Measurements from ENCODE around the gene AGAP1.
"Not testable (repeated sequence)": the region's sequence is repeated elsewhere in the genome, so short reads cannot be mapped to it uniquely, and the experiment has no call there.

The AGAP1 gene

DNA sequence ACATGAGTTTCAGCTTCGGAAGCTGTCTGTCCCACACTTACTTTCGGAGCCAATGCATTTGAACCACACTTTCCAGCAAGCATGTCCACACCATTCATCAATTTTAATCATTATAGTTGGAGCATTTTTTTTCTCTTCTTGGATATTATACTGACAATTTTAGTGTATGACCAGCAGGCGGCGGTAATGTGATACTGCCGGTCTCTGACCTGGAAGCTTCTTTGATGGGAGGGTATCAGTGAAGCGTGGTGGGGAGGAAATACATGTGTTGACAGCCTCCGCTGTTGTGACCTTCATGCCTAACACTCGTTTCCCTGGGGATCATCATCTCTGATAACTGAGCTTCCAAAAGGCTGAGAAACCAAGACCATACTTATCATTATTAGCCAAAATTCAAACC lies 442.6 kb downstream of the AGAP1 start:
- no peak for DNase-seq

DNA sequence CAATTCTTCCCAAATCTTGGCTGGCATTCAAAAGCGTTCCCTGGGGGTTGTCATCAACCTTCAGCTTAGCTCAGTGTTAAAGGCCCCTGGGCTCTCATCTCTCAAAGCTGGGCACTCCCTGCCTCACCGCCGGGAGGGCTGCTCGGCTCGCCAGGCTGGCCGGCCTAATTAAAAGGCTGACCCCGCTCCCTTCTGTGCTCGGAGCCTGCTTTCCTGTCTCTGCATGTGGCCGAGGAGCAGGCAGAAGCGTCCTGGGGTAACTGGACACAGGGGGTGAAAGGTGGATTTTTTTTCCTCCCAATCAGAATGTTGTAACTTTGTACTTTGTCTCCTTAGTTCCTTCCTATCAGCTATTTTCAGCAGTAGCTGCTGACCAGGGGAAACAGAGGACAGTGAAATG lies 443.2 kb downstream of the AGAP1 start:
- no peak for DNase-seq

DNA sequence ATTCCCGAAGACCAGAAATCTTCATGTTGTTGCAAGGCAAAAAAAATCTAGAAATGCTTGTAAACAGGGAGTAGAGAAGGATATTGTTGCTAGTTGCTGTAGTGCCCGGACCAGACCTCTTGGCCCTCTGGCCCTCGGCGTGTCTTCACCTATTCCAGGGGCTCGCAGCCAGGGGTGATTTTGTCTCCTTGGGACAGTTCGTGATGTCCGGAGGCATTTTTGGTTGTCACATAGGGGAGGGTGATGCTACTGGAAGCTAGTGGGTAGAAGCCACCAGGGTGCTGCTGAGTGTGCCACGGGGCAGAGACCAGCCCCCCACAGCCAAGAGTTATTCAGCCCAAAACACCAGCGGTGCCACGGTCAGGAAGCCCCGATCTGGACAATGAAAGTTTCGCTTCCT lies 443.7 kb downstream of the AGAP1 start:
- no peak for DNase-seq

DNA sequence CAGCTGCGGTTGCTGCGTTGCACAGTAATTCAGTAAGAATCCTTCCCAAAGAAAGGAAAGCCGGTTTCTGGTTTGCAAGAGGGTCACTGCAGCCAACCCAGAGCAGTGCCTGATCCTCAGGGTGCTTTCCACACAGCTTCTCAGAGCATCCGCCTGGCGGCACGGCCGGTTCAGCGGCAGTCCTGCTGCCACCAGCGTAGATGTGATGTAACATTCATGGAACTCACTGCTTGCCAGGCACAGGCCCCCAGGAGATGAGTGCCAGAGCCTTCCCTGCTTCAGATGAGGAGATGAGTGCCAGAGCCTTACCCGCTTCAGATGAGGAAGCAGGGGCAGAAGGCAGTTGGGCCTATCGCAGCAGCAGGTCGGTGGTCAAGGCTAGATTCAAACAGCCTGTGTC lies 444.1 kb downstream of the AGAP1 start:
- DNase-seq: no peak

DNA sequence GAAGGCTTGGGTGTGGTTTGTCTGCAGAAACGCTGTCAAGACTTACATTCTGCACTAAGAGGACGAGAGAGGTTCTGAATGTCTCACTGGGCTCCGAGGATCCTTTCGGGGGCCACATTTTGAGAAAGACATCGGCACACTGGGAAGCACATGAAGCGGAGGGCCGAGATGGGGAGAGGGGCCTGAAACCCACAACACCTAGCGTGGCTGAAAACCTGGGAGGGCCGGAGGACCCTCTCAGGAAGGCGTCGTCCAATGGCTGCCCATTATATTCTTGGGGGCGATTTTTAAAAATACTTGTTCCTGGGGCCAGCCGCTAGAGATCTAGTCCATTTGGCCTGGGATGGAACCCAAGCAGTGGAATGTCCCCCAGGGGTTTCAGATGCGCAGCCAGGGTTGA lies 444.8 kb downstream of the AGAP1 start:
- no peak for DNase-seq

DNA sequence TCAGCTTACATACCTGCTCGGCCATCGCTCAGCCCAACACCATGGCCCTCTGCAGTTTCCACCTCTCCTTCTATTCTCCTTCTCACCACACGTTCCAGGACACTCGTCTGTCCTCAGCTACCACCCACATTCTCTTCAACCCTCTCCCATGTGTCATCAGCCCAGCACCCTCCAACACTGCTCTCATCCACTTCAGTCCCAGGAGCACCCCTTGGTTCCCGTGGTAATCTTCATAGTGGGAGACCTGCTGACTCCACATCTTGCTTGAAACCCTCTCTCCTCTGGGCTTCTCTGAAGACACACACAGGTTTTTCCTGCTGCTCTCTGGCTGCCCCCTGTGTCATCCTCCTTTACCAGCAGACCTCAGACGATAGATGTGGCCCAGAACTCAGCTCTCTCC lies 445.6 kb downstream of the AGAP1 start:
- no peak for DNase-seq

GRCh38 chr2:235940330-235940729 lies 446.5 kb downstream of the AGAP1 start:
- no peak for DNase-seq

- DNase-seq: no peak
Measured at GRCh38 chr2:235944591-235944990, 450.7 kb downstream of the AGAP1 start.

GRCh38 chr2:235945608-235946140 lies 451.8 kb downstream of the AGAP1 start:
- no peak for DNase-seq

DNA sequence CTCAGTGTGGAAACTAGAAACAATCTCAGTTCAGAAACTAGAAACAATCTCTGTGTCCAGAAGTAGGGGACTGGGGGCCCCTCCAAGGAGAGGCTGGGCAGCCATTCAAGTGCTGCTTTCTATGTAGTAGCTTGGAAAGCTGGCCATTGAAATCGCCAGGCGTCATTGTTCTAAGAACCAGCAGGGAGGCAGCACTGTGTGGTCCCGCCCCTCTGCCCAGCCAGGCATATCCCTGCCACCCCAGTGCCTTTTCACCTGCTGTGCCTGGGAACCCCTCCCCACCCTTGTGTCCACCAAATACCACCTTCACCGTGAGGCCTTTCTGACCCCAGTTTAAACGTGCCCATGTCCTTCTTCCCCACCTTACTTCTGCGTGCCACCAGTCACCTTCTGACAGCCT lies 452.7 kb downstream of the AGAP1 start:
- DNase-seq: no peak

DNA sequence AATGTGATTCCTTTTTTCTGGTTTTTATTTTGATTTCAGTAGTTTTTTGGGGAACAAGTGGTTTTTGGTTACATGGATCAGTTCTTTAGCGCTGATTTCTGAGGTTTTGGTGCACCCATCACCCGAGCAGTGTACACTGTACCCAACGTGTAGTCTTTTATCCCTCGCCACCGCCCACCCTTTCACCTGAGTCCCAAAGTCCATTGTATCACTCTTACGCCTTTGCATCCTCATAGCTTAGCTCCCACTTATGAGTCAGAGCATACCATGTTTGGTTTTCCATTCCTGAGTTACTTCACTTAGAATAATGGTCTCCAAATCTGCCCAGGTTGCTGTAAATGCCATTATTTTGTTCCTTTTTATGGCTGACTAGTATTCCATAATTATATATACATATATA lies 453.2 kb downstream of the AGAP1 start:
- DNase-seq: not testable (repeated sequence)

DNA sequence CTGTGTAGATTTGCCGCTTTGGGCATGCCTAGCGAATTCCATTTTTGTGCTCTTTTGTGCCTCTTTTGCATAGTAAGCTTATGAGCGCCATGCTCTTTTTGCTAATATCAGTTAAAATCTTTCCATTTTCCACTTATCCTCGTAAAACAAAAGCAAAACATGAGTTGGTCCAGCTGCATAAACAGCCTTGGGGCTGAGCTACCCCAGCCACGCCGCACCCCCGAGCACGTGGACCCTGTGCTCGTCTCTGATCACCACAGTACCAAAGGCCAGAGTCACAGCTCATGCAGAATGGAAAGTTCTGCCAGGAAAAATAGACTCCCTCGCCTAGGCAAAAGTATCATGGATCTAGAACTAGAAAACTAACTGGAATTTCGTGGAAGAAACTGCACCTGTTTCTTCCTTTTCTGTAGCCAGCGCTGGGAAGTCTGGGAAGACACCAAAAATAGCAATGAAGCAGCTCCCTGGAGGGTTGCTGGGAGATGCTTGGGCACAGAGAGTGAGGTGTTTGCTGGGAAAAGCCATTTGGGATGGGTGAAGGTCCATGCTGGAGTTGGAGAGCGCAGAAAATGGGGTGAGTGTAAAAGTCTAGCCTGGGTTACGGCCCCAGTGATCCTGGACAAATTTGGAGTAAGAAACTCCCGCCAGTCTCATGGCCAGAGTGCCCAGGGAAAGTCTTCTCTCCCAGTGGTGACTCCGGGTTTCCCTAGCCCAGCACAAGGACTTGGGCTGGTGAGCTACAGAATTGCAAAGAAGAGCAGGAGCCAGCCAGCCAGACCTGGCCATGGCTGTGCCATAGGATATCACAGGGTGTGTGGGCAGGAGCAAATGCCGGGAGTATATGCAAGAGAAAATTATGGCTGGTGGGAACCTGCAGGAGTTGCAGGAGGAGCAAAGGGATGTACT lies 456.0 kb downstream of the AGAP1 start:
- DNase-seq: no peak

GRCh38 chr2:235950473-235950809 lies 456.6 kb downstream of the AGAP1 start:
- DNase-seq: no peak

DNA sequence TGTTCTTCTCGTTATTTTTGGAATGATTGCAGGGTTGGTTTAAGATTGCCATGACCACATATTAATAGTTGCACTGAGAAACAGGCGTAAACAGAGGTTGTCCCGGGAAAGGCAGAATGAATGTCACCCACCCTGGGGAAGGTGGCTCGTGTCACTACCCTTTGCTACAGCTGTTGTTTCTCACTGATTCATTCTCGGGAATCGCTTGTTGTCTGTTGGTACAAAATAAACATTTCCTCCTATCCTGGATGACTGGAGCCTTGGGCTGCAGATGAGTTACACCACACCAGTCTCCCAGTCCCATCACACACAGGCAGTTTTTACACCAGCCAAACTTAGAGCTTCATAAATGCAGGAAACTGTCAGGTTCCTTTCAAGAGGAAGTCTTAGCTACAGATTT lies 457.6 kb downstream of the AGAP1 start:
- DNase-seq: no peak

DNA sequence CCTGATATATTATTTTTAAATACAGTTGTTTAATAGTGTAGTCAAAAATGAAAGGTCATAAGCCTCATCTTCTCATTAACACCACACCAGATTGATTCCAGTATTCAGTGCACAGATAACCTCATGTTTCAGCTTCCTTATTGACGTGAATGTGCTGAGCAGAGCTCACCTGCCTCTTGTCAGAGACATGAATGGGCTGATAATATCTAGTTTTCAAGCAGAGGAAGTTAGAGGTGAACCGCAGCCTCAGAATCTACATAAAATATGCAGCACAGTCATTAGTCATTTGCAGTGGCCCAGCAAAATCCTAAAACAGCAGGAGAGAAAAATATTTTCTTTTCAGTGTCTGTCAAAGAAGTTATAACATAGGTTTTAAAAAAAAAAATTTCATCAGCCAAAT lies 458.1 kb downstream of the AGAP1 start:
- DNase-seq: no peak

DNA sequence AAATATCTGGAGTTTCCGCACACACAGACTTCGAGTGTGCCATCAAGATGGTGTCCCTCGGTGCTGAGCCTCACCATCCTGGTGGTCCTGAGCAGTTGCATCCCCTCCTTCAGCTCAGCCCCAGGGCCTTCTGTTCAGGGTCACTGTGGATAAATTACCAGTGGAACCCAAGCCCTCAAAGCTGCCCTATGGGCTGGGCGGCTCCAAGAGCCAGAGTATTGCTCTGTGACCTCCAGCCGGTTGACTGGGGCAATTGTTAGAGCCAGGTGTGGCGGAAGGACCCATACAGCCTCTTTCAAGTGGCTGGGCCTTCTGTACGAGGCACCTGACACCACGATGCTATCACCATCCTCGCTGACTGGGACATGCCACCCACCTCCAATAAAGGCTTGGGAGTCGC lies 458.9 kb downstream of the AGAP1 start:
- DNase-seq: no peak

- no peak for DNase-seq
Measured at GRCh38 chr2:235954281-235954680, 460.4 kb downstream of the AGAP1 start.

GRCh38 chr2:235954888-235955480 lies 461.1 kb downstream of the AGAP1 start:
- DNase-seq: no peak

DNA sequence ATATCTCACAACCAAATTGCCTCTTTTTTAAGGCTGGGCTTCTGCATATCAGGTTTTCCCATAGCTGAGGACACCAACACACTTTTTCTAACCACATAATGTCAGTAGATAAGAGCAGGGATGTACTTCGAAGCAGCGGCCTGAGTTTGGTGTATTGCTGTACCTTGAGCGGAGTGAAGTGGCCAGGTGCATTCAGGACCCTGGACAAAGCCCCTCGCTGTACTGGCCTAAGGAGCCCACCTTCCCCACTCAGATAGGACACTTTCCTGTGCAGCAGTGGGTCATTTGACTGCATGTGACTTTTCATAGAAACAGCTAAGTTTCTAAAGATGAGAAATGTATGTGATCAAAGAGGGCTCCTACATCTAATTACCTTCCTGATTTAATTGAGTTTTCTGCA lies 461.8 kb downstream of the AGAP1 start:
- DNase-seq: no peak

DNA sequence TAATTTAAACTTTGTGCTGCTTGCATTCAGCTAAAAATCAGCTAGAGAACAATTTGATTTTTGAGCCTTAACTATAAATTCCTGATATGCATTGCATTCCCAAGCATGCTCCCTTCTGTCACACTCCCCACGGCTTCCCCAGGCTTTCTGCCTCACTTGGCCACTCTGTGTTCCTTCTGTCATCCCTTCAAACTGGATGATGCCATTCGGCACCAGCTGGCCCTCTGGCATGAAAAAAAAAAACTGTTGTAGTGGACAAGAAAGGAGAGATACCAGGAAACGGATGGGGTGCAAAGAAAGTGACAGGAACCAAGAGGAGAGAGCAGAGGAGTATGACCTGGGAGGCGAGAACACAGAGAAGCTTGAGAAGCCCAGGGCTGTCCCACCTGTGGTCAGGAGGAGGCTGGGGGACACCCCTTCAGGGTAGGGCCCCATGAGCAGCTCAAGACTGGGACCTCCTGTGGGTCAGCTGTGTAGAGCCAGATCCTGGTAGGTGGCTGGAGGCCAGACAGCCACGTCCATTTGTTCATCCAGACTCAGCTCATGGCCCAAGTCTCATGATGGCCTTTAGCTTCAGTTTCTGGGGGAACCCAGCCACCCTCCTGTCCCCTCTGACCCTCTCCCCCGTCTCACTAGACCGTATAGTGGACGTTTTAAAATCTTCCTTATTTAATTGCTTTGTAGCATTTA lies 462.6 kb downstream of the AGAP1 start:
- DNase-seq: no peak

DNA sequence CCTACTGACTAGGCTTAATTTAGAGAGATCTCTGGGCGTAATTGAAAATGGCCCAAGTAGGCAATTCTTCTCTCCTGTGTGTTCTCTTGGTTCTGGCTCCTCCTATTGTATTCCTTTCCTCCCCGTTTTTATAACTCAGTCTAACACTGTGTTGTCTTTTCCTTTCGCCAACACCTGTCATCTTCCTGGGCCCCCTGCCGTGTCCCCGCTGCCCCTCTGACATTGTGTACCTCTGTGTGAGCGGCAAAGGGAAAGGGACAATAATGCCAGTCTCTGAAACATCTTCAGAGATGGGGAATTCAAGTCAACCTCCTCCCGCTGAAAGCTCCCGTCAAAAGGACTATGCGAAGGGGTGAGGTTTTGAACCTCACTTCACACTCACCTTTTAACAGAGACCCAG lies 463.4 kb downstream of the AGAP1 start:
- no peak for DNase-seq

GRCh38 chr2:235958221-235958930 lies 464.5 kb downstream of the AGAP1 start:
- DNase-seq: no peak

DNA sequence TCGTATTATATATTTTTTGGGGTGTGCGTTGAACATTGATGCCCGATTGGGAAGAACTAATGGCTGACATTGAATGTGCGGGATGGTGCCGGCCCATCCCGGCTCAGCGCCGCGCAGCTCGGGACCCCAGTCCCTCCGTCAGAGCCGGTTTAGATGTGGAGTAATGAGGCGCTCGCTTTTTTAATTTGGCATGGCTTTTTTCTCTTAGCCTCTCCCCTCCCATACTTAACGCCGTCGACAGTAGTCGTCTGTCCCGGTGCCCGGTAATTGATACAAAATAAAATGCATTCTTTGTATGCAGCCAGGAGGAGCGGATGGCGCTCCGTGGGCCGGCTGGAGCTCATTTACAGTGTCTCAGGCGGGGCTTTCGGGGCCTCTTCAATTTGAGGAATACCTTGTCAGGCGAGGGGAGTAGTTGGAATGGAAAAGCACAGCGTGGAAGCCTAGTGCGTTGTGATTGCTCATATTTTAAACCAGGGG lies 465.1 kb downstream of the AGAP1 start:
- no peak for DNase-seq
